ENCODE measurements around the gene RRAS.

Gene RRAS

DNA sequence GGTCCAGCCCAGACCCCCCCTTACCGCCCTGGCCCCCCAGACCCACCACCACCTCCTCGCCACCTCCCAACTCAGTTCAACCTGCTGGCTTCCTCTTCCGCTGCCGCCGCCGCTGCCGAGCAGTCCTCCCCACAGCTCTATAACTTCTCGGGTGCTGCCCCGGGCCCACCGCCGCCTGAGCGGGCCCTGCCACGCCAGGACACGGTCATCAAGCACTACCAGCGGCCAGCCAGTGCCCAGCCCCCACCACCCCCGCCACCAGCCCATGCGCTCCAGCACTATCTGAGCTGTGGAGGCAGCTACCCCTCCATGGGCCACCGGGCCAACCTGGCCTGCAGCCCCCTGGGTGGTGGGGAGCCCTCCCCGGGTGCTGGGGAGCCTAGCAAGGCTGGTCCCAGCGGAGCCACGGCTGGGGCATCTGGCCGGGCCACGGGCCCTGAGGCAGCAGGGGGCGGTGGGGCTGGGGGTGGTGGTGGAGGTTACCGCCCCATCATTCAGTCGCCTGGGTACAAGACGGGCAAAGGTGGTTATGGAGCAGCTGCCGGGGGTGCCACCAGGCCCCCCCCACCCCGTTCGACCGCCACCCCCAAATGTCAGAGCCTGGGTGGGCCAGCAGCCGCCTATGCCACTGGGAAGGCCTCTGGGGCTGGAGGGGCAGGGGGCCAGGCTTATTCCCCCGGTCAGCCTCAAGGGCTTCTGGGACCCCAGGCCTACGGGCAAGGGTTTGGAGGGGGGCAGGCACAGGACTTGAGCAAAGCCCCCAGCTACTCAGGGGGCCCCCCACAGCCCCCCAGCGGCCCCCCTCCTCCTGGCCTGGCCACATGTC is 44.7 kb downstream of the RRAS start:
- no peaks in the 10 kb centered on the region for H3K9me2 ChIP-seq (replicated peaks; ENCODE audit: insufficient read depth, low read length)
- H3K79me2 ChIP-seq (ENCODE audit: low read length) = peaks cover 57% of the 10 kb centered on the region

GRCh38 chr19:49594157-49594992 is 45.6 kb downstream of the RRAS start:
- H3K36me3 ChIP-seq (replicated peaks; ENCODE audit: insufficient read depth, low read length) = no peaks in the 10 kb centered on the region
- no peak for DNase-seq
- peaks cover 57% of the 10 kb centered on the region for H3K79me2 ChIP-seq (ENCODE audit: low read length)
- TF ChIP-seq, protein P1, sequence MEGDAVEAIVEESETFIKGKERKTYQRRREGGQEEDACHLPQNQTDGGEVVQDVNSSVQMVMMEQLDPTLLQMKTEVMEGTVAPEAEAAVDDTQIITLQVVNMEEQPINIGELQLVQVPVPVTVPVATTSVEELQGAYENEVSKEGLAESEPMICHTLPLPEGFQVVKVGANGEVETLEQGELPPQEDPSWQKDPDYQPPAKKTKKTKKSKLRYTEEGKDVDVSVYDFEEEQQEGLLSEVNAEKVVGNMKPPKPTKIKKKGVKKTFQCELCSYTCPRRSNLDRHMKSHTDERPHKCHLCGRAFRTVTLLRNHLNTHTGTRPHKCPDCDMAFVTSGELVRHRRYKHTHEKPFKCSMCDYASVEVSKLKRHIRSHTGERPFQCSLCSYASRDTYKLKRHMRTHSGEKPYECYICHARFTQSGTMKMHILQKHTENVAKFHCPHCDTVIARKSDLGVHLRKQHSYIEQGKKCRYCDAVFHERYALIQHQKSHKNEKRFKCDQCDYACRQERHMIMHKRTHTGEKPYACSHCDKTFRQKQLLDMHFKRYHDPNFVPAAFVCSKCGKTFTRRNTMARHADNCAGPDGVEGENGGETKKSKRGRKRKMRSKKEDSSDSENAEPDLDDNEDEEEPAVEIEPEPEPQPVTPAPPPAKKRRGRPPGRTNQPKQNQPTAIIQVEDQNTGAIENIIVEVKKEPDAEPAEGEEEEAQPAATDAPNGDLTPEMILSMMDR (IDR thresholded peaks at IDR 0.05; ENCODE audit: low read length) = no peak
- TF ChIP-seq EZH2 (optimal IDR thresholded peaks at IDR 0.05; ENCODE audit: low read depth, low read length) (no peak), EZH2phosphoT487 (IDR thresholded peaks at IDR 0.05; ENCODE audit: low read length) (no peak)
- H3K4me3 ChIP-seq (ENCODE audit: low read length) = no peak overlapping the region
- no peaks in the 10 kb centered on the region for H3K9me2 ChIP-seq (replicated peaks; ENCODE audit: insufficient read depth, low read length)
- H3F3A ChIP-seq (ENCODE audit: insufficient read depth, low read length) = peaks cover 20% of the 10 kb centered on the region
- H3K4me2 ChIP-seq (ENCODE audit: low read depth, low read length) = peak overlapping the region; percentile 95; the same call in 1 of the 2 replicates
- H3K9me3 ChIP-seq (replicated peaks; ENCODE audit: insufficient read depth, low read length) = no peaks in the 10 kb centered on the region
- H3K27ac ChIP-seq (ENCODE audit: low read length) = no peak overlapping the region
- H2AFZ ChIP-seq (ENCODE audit: low read length) = no peak overlapping the region
- no peaks in the 10 kb centered on the region for H3K27me3 ChIP-seq (replicated peaks; ENCODE audit: insufficient read depth, low read length)
- peaks cover 9% of the 10 kb centered on the region for H3K4me1 ChIP-seq (ENCODE audit: low read length)
- H4K20me1 ChIP-seq (ENCODE audit: insufficient read depth, low read length) = no peaks in the 10 kb centered on the region
- no peak overlapping the region for H3K9ac ChIP-seq (ENCODE audit: low read length)

More for the DNA sequence above, 44.7 kb downstream of the RRAS start:
- Histone ChIP-seq H3K27ac (ENCODE audit: low read length) (no peak overlapping the region), H3K9me3 (replicated peaks; ENCODE audit: insufficient read depth, low read length) (no peaks in the 10 kb centered on the region), H3K9ac (ENCODE audit: low read length) (no peak overlapping the region), H3K4me2 (ENCODE audit: low read depth, low read length) (no peak overlapping the region), H3K27me3 (replicated peaks; ENCODE audit: insufficient read depth, low read length) (no peaks in the 10 kb centered on the region), H2AFZ (ENCODE audit: low read length) (no peak overlapping the region), H3F3A (ENCODE audit: insufficient read depth, low read length) (peaks cover 15% of the 10 kb centered on the region), H3K4me1 (ENCODE audit: low read length) (peaks cover 6% of the 10 kb centered on the region), H4K20me1 (ENCODE audit: insufficient read depth, low read length) (no peaks in the 10 kb centered on the region), H3K36me3 (replicated peaks; ENCODE audit: insufficient read depth, low read length) (no peaks in the 10 kb centered on the region), H3K4me3 (ENCODE audit: low read length) (no peak overlapping the region)
- no peak for TF ChIP-seq EZH2 (optimal IDR thresholded peaks at IDR 0.05; ENCODE audit: low read depth, low read length)
- TF ChIP-seq EZH2phosphoT487 (IDR thresholded peaks at IDR 0.05; ENCODE audit: low read length) = no peak
- TF ChIP-seq, protein P1 (IDR thresholded peaks at IDR 0.05; ENCODE audit: low read length) = no peak
- no peak for DNase-seq

GRCh38 chr19:49593233-49594113 is 46.5 kb downstream of the RRAS start:
- Histone ChIP-seq H3F3A (ENCODE audit: insufficient read depth, low read length) (peaks cover 27% of the 10 kb centered on the region), H3K4me3 (ENCODE audit: low read length) (peak overlapping the region; percentile 94), H4K20me1 (ENCODE audit: insufficient read depth, low read length) (no peaks in the 10 kb centered on the region), H3K9me2 (replicated peaks; ENCODE audit: insufficient read depth, low read length) (no peaks in the 10 kb centered on the region), H3K27me3 (replicated peaks; ENCODE audit: insufficient read depth, low read length) (no peaks in the 10 kb centered on the region), H3K36me3 (replicated peaks; ENCODE audit: insufficient read depth, low read length) (no peaks in the 10 kb centered on the region), H3K79me2 (ENCODE audit: low read length) (peaks cover 53% of the 10 kb centered on the region), H3K4me2 (ENCODE audit: low read depth, low read length) (peak overlapping the region; percentile 95), H3K4me1 (ENCODE audit: low read length) (peaks cover 16% of the 10 kb centered on the region), H3K9me3 (replicated peaks; ENCODE audit: insufficient read depth, low read length) (no peaks in the 10 kb centered on the region), H3K27ac (ENCODE audit: low read length) (peak overlapping the region; percentile 57; the same call in 1 of the 2 replicates), H3K9ac (ENCODE audit: low read length) (peak overlapping the region; percentile 76; the same call in 1 of the 2 replicates), H2AFZ (ENCODE audit: low read length) (no peak overlapping the region)
- TF ChIP-seq, protein P1 (IDR thresholded peaks at IDR 0.05; ENCODE audit: low read length) = no peak
- peak; percentile 94 for DNase-seq
